Mesothelial cell of epicardium (in vitro differentiated cells): ENCODE results near the gene ANO2. TPM values are rescaled to one million over a fixed set of nuclear protein-coding genes. Genes with fewer than 3 reads are reported as not detected.

Experiments used
- DNase-seq, 2 experiments: peaks; one replicate each; pipeline ENCODE4 v3.0.0; 2021; ENCODE audit warnings: low spot score in 2 of 2; ENCODE audit not compliant: unreplicated experiment in 2 of 2
- H3K27ac Mint-ChIP-seq: 2 replicates; pipeline ENCODE4 v1.8.0; 2021; ENCODE audit warnings: mixed read lengths
- H3K27me3 Mint-ChIP-seq: 2 replicates; pipeline ENCODE4 v1.8.0; 2021; ENCODE audit warnings: low read depth, mixed read lengths
- H3K36me3 Mint-ChIP-seq: 2 replicates; pipeline ENCODE4 v1.8.0; 2021; ENCODE audit warnings: mixed read lengths
- H3K4me1 Mint-ChIP-seq: 2 replicates; pipeline ENCODE4 v1.8.0; 2021; ENCODE audit warnings: mixed read lengths
- H3K4me3 Mint-ChIP-seq: 2 replicates; pipeline ENCODE4 v1.8.0; 2021; ENCODE audit warnings: mild to moderate bottlenecking, moderate library complexity, mixed read lengths
- H3K9me3 Mint-ChIP-seq: 2 replicates; pipeline ENCODE4 v1.8.0; 2021; ENCODE audit warnings: mixed read lengths
- total RNA-seq: library from RNA; stranded (reverse); gene quantifications from 3 replicates; pipeline ENCODE4 v1.2.1, GENCODE V29; 2021
- TF ChIP-seq, protein P1 (sequence below): fragments of 200-600 bp; sonication (generic); IDR thresholded peaks from one replicate; pipeline ENCODE4 v1.5.0; 2021; ENCODE audit warnings: antibody characterized with exemption; ENCODE audit not compliant: unreplicated experiment

Gene ANO2
- 6.2 to 7.6 TPM (median 6.3 TPM) in 3 replicates for total RNA-seq

GRCh38 chr12:5945071-5946008 lies at the start of gene ANO2:
ANO2 (minus strand) TSS chr12:5945259; CDS start chr12:5945217, 42 bp downstream.
- Mint-ChIP-seq H3K27ac (peak within 1 kb of the TSS; percentile 53), H3K27me3 (peaks cover 61% of the 10 kb centered on the region), H3K4me1 (peaks cover 13% of the 10 kb centered on the region), H3K4me3 (peak within 1 kb of the TSS; percentile 79), H3K36me3 (no peaks in the 10 kb centered on the region), H3K9me3 (no peaks in the 10 kb centered on the region)
- DNase-seq: peak; percentile 50 to 71
- TF ChIP-seq, protein P1, sequence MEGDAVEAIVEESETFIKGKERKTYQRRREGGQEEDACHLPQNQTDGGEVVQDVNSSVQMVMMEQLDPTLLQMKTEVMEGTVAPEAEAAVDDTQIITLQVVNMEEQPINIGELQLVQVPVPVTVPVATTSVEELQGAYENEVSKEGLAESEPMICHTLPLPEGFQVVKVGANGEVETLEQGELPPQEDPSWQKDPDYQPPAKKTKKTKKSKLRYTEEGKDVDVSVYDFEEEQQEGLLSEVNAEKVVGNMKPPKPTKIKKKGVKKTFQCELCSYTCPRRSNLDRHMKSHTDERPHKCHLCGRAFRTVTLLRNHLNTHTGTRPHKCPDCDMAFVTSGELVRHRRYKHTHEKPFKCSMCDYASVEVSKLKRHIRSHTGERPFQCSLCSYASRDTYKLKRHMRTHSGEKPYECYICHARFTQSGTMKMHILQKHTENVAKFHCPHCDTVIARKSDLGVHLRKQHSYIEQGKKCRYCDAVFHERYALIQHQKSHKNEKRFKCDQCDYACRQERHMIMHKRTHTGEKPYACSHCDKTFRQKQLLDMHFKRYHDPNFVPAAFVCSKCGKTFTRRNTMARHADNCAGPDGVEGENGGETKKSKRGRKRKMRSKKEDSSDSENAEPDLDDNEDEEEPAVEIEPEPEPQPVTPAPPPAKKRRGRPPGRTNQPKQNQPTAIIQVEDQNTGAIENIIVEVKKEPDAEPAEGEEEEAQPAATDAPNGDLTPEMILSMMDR: no peak

GRCh38 chr12:5989621-5990020 lies 44.6 kb upstream of the ANO2 start:
- TF ChIP-seq, protein P1: no peak
- Mint-ChIP-seq H3K27me3 (no peaks in the 10 kb centered on the region), H3K36me3 (no peaks in the 10 kb centered on the region)

GRCh38 chr12:5988659-5989116 lies 43.6 kb upstream of the ANO2 start:
- Mint-ChIP-seq H3K36me3 (no peaks in the 10 kb centered on the region), H3K27ac (no peak overlapping the region), H3K27me3 (no peaks in the 10 kb centered on the region), H3K9me3 (no peaks in the 10 kb centered on the region), H3K4me1 (peaks cover 8% of the 10 kb centered on the region), H3K4me3 (no peak overlapping the region)
- DNase-seq: peak; percentile 64 to 86
- TF ChIP-seq, protein P1: peak; percentile 84

More at GRCh38 chr12:5989621-5990020, 44.6 kb upstream of the ANO2 start:
- no peaks in the 10 kb centered on the region for H3K9me3 Mint-ChIP-seq
- no peak overlapping the region for H3K27ac Mint-ChIP-seq
- no peak for DNase-seq
- H3K4me1 Mint-ChIP-seq: peaks cover 8% of the 10 kb centered on the region
- no peak overlapping the region for H3K4me3 Mint-ChIP-seq

GRCh38 chr12:5988088-5988487 lies 43.0 kb upstream of the ANO2 start:
- no peak for DNase-seq
- no peak overlapping the region for H3K27ac Mint-ChIP-seq

GRCh38 chr12:5987573-5987972 lies 42.5 kb upstream of the ANO2 start:
- Mint-ChIP-seq H3K27ac (no peak overlapping the region), H3K4me1 (peaks cover 8% of the 10 kb centered on the region), H3K4me3 (no peak overlapping the region), H3K36me3 (no peaks in the 10 kb centered on the region), H3K27me3 (no peaks in the 10 kb centered on the region), H3K9me3 (no peaks in the 10 kb centered on the region)
- no peak for DNase-seq
- TF ChIP-seq, protein P1: no peak

More at GRCh38 chr12:5988088-5988487, 43.0 kb upstream of the ANO2 start:
- H3K27me3 Mint-ChIP-seq: no peaks in the 10 kb centered on the region
- peaks cover 8% of the 10 kb centered on the region for H3K4me1 Mint-ChIP-seq
- H3K4me3 Mint-ChIP-seq: no peak overlapping the region
- no peaks in the 10 kb centered on the region for H3K9me3 Mint-ChIP-seq
- H3K36me3 Mint-ChIP-seq: no peaks in the 10 kb centered on the region
- TF ChIP-seq, protein P1: no peak
